DMS53 treated with DMSO at 0.1 percent for 48 hours (cell line): ENCODE measurements around the gene DCP1A.
"Not testable (repeated sequence)": the region's sequence is repeated elsewhere in the genome, so short reads cannot be mapped to it uniquely, and the experiment has no call there.

ENCODE experiments used
- DNase-seq: peaks from one replicate; lab custom pipeline; 2025; ENCODE audit not compliant: unreplicated experiment; lab: John Stamatoyannopoulos, UW

Gene DCP1A

DNA sequence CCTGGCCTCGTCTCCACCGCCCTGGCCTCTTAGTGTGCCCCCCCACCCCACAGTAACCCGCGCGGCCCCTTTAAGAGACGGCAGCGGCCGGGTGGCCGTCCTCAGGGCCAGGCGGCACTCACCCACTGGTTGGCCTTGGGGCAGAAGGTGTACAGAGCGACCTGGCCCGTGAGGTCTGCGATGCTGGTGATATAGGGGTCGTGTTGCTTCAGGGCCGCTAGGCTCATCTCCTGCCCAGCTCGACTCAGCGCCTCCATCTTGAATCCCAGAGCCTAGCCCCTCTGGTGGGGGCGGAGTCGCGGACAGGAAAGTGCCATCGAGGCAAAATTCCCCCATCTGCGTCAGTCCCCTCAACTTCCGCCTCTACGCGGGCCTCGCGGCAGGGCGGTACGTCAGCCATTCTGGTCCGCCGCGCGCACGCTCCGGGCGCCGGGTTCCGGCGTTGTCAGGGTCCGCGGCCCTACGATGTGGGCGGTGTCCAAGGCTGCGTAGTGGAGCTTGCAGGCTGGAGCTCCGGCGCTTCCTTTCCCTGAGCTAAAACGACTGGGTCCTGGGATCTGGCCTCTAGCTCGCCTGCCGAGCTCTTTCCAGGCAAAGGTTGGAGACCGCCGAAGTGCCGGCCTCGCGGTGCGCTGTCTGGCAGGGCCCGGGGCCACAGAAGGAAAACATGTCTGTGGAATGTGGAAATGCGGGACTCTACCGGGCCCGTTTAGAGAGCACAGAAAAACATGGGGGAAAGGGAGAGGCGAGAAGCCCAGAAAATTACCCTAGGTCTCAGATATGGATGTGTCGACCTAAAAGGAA, at the start of gene DCP1A:
TSS of gene DCP1A (minus strand) at position 283 of the 804 bp plus-strand sequence. CDS start at position 257, 26 bp downstream.
- DNase-seq: peak; percentile 53

DNA sequence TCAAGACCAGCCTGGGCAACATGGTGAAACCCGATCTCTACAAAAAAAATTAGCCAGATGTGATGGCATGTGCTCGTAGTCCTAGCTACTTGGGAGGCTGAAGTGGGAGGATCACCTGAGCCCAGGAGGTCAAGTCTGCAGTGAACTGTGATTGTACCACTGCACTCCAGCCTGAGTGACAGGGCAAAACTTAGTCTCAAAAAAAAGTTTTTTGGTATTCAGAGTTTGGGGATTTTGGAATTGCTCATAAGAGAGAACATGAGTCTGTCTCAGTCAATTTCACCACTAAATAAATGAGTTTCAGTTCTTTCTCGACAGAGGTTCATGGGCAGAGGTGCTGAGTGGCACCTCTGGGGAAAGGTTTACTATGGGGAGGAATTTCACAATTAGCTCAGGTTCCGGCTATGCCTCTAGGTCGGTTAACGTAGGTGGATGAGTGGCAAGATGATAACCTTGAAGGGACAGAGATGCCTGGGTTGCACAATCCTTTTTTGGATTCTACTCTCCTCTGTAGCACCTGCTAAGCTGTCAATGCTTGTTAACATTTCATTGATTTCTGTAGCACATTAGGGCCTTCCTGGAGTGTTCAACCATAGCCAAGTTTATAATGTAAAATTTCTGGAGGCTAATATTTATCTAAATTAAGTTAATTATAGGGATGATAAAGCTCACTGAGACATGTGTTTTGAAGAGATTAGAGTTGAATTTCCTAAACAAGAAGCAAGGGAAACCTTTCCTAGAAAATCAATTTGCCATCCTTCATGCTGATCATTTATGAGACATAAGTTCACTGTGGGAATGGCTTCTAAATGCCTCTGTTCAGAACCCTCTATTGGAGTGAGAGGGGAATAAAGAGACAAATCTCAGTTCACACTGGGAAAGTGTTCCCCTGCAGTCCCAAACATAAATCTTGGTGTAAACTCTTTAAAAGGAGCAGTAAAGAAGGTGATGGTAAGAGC, 37.4 kb upstream of the DCP1A start:
- no peak for DNase-seq

DNA sequence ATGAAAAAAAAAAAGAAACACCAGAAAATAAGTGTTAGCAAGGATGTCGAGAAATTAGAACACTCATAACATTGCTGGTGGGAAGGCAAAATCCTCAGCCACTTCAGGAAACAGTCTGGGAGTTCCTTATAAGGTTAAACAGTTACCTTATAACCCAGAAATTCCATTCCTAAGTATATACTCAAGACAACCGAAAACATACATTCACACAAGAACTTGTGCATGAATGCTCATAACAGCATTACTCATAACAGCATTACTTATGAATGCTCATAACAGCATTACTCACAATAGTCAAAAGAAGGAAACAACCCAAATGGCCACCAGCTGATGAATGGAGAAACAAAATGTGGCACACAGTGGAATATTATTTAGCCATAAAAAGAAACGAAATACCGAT, 34.8 kb upstream of the DCP1A start:
- no peak for DNase-seq

DNA sequence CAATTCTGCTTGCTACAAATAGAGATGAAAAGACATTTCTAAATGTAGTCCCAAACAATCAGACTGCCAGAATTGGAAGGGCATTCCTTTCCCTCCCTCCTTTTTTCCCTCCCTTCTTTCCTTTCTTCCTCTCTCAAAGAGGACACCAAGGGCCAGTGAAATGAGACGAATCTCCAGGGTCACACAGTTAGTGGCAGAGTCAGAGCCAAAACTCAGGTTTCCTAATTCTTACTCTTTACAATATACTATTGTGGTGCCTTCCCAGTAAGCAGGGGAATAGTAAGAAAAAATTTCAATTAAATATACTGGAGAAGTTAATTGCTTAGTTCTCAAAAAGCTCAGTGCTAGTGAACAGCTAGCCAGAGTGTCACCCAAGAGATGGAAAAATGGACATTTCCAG, 33.0 kb upstream of the DCP1A start:
- DNase-seq: no peak

DNA sequence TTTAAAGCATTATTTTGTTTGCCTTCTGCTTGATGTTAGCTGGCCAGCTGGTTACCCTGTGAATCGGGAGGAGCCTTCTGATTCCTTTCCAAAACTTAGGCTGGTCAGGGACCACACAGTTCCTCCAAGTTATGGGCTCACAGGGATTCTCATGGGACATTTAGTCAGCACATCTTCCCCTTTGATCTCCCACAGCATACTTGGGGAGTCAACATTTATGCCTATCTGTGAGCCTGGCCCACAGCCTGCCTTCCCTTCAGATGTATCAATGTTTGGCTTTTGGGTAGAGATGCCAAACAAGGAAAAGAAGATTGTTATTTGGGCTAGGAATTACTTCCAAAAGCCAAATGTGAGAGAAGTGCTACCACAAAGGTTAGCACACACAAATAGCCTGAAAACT, 32.6 kb upstream of the DCP1A start:
- DNase-seq: no peak

DNA sequence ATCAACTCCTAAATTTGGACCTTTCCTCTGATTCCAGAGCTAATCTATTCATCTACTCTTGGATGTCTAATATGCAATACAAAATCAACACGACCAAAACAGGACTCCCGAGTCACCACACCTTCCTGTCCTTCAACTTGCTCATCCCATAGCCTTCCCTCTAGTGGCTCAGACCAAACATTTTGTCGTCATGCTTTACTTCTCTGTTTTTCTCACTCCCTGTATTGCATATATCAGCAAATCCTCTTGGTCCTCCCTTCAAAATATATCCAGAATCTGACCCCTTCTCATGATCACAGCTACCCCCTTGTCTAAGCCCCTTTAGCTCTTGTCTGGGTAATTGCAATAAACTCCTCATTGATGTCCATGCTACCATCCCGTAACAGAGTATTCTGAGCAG, 30.5 kb upstream of the DCP1A start:
- no peak for DNase-seq

DNA sequence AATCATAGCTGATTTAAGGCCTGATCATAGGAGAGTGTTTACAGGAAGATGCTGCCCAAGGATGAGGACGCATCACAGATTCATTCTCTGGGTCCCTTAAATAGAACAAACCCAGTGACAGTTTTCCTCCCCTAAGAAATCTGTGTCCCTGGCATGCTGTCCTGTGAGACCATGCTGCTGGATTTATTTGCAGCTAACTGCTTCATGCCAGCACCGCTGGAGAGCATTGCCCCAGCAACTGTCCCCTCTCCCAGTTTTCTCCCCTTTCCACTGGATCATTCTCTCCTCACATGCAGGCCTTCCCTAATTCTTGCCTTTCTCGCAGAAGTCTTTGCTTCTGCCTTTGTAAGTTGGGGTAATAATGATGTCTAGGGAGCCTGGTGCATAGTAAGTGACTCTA, 29.3 kb upstream of the DCP1A start:
- DNase-seq: no peak

DNA sequence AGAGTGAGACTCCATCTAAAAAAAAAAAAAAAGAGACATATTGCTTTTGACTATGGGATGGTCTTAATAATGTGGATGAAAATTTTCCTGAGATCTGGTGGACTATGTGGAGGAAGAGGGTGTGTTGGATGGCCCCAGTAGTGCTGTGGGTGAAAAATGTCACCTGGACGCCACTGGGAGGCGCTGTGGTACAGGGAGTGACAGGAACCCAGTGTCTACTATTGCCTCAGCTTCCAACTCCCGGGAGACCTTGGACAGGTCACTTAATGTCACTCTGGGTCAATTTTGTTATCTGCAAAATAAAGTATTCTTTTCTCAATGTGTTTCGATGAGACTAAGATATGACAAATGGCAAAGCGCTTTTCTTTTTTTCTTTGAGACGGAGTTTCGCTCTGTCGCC, 27.7 kb upstream of the DCP1A start:
- DNase-seq: peak; percentile 6

DNA sequence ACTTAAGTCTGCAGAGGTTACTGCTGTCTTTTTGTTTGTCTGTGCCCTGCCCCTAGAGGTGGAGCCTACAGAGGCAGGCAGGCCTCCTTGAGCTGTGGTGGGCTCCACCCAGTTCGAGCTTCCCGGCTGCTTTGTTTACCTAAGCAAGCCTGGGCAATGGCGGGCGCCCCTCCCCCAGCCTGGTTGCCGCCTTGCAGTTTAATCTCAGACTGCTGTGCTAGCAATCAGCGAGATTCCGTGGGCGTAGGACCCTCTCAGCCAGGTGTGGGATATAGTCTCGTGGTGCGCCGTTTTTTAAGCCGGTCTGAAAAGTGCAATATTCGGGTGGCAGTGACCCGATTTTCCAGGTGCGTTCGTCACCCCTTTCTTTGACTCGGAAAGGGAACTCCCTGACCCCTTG, 23.4 kb upstream of the DCP1A start:
- DNase-seq: not testable (repeated sequence)

DNA sequence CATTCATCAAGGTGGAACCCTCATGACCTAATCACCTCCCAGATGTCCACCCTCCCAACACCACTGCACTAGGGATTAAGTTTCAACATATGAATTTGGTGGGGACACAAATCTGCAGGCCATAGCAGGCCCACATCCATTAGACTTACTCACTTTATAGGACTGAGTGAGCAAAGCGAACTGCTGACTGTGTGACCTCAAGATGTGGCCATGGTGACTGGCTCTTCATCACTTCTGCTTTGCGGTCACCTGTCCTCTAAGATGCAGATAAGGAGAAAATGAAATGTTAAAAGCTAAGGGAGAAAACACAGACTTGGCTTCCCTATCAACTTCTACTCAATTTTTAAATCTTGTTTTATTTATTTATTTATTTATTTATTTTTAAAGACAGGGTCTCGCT, 14.5 kb upstream of the DCP1A start:
- DNase-seq: no peak

DNA sequence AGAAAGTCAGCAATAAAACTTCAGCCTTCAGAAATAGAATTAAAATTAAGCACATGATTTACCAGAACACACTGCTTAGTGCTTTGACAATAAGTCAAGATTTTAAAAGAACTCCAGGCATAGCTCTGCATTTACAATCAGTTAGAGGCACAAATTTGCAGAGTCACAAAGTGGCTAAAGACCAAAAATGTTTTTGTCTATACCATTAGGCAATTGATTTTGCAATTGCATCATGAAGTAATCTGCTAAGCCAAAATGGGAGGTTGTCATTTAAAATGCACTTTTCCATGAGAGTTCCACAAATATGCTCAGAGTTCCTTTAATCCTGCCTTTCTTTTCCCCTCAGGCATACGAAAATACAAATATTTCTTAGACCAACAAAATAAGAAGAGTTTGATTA, 10.1 kb upstream of the DCP1A start:
- DNase-seq: no peak

DNA sequence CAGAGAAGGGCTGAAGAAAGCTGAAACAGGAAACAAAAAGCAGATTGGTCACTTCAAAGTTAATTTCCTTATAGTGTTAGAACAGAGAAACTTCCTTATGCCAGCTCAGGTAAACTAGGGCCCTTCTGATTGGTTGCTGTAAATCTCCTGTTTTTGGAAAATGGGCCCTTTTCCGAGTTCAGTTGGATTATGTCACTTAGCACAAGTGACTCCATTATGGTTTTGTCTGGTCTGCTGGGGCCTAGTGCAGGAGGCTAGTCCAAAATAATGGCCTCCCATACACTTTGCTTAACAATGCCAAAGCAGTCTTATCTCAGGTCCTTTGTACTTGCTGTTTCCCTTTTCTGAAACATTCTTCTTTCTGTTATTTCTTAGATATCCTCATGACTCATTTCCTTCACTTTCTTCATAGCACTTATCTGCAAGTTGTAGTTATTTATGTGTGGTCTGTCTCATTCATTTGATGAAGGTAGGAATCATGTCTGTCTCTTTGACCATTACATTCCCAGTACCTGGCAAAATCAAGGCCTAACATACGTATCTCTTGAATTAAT, 7.7 kb upstream of the DCP1A start:
- DNase-seq: no peak

DNA sequence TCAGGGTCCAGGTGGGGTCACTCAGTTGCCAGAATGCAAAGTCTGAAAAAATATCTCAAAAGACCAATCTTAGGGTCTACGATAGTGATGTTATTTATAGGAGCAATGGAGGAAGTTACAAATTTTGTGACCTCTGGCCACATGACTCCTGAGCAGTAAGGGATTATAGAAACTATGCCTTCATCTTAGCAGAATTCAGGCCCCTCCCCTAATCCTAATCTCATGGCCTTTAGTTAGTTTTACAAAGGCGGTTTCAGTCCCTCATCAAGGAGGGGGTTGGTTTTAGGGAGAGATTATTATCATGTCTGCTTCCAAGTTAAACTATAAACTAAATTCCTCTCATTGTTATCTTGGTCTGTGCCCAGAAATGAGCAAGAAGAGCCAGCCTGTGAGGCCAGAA, 5.9 kb upstream of the DCP1A start:
- DNase-seq: no peak

DNA sequence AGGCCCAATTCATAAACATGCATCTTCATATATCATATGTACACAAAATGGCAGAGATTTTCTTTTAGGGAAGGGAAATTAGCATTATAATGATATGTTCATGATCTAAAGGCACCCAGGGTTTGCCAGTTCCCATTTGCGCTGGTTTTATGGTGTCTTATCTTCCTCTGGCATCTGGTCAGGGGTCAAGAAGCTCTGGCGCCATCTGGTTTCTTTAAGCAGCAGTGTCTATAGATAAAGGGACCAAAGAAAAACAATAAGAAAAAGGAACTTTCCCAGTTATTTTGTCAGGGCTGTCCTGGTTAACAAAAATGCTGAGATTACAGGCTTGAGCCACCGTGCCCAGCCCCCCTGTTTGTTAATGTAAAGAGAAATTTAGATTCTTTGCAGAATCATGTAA, 3.3 kb upstream of the DCP1A start:
- no peak for DNase-seq

DNA sequence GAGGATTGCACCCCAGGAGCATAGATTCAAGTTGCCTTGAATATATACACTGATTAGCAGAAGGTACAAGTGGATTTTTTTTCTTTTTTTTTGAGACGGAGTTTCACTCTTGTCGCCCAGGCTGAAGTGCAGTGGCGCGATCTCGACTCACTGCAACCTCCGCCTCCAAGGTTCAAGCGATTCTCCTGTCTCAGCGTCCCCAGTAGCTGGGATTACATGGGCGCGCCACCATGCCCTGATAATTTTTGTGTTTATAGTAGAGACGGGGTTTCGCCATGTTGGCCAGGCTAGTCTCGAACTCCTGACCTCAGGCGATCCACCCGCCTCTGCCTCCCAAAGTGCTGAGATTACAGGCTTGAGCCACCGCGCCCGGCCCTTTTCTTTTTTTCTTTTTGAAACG, 775 bp upstream of the DCP1A start:
- DNase-seq: not testable (repeated sequence)

DNA sequence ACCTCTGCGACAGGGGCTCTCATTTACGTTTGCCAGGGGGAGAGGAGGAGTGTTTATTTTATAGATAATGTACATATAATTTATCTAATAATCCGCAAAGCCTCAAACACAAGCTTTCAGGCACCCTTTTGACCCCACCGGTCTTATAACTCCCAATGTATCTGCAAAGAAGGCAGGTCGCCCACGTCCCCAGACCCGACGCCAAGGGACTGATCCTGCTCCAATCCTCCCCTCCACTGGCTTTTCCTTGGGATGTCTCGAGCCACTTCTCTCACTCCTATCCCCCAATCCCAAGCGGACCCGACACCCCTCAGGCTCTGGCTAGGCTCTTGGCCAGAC, 452 bp downstream of the DCP1A start:
- DNase-seq: no peak

DNA sequence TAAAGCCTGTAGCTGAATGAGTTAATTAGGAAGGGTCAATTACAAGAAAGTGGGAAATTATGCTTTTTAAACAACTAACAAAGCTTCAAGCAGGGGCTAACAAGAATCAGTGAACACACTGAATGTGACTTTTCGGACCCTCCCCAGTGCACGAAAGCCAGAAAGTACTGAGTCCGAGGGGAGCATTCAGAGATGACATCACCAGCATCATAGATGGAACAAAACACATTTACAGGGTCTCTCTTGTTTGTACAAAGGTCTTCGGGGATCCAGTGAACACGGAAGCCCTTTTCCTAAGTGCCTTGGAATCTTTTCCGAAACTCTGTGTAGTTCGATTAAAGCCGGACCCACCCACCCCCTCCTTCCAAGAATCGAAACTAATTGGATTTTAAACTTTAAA, 829 bp downstream of the DCP1A start:
- DNase-seq: no peak

DNA sequence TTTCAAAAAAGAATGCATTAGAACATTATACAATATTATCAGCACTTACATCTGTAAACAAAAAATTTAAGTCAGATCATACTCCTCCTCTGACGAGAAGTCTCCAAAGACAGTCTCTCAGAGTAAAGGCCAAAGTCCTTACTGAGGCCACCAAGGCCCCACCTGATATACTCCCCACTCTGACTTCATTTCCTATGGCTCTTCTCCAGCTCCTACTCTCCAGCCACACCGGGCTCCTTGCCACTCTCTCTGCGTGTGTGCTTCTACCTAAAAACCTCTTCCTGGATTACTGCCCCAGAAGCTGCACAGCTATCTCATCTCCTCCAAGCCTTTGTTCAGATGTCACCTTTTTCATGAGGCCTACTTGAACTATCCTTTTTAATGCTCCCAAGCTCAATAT, 5.0 kb downstream of the DCP1A start:
- no peak for DNase-seq

DNA sequence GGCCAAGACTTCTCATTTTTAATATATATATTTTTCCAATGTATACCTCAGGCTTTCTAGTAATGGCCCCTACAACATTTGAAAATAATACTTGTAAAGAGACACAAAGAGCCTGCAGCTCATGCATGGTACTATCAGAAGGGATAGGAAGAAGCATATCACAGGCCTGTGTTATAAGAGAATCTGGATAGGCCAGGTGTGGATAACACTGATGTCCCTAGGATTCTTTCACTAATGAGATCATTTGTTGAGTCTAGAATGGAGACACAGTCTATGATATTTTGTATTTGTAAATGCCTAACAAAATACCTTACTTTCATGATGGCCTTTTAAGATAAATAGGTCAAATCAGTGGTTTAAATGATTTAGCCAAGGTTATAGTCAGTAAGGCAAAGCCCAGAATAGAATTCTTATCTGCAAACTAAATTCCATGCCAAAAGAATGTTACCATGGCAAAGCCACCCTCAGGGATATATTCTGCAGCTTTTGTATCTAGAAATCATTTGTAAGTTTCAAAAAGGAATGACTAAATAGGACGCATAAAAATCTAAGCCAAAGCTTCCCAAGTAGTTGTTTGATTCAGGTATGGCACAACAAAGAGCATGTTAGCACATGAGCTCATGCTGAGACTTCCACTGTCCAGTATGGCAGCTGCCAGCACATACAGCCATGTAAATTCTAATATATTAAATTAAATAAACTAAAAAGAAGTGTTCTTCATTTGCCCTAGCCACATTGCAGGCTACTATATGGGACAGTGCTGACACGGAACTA, 10.0 kb downstream of the DCP1A start:
- DNase-seq: no peak

DNA sequence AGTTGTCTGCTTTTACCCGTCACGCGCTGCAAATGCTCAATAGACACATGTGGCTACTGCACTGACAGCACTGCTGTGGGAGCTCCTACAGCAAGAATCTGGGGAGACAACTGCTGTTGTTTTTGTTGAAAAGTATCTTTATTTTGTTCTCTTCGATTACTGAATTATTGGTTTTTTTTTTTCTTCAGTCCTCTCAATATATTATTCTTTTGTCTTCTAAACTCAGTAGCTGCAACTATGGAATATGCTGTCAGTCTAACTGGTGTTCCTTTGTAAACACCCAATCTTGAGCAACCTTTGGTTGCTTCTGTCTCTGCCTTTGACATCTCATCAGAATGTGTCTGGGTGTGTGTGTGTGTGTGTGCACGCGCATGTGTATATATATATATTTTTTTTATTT, 12.6 kb downstream of the DCP1A start:
- DNase-seq: no peak

DNA sequence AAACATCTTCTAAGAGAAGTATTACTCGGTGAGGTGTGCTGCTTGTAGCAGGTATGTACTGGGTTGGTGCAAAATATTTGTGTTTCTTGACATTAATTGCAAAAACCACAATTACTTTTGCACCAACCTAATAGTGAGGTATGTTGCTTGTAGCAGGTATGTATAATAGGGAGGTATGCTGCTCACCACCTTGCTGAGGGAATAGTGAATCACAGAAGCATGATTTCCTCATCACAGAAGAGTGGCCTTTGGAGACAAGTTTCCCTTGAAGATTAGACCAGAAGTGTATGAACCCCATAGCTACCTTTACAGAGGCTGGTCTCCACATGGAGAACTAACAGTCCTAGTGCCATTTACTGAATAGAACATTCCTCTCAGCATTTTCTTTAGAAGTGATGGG, 15.5 kb downstream of the DCP1A start:
- no peak for DNase-seq
